Activated naive CD8-positive, alpha-beta T cell treated with anti-CD3 and anti-CD28 coated beads, Interleukin-2, amount 50 U/mL, for 16 hours (primary cell): ENCODE data around the gene ACP1.
"Not testable (repeated sequence)": the region's sequence is repeated elsewhere in the genome, so short reads cannot be mapped to it uniquely, and the experiment has no call there.

Experiments used
- DNase-seq: peaks from one replicate; pipeline ENCODE4 v3.0.0-alpha.2; 2020; ENCODE audit warnings: low read depth, low spot score

ACP1 gene

GRCh38 chr2:310994-311393 lies 46.2 kb downstream of the ACP1 start:
- DNase-seq = no peak

DNA sequence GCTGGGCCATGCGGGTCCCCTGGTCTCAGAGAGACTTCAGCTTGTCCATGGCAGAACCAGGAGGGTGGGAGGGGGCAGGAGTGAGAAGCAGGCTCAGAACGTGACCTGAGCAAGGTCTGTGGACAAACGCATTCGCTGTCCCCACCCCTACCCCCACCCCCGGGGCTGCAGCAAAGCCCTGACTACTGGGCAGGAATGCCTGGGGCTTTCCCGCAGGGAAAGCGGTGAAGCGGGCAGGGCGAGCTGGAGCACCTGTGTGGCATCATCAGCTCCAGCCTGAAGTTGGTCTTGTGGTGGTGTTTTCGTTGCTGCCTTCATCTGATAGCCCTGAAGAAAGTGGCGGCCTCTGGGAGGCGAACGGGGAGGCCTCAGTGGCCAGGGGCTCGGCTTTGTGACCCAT lies 49.2 kb downstream of the ACP1 start:
- no peak for DNase-seq

- no peak for DNase-seq
Observed at GRCh38 chr2:314561-315336, 50.0 kb downstream of the ACP1 start.

- DNase-seq = not testable (repeated sequence)
Observed at GRCh38 chr2:315925-316324, 51.2 kb downstream of the ACP1 start.

- no peak for DNase-seq
Observed at GRCh38 chr2:316381-316780, 51.6 kb downstream of the ACP1 start.

- DNase-seq = no peak
Observed at GRCh38 chr2:317501-318424, 53.0 kb downstream of the ACP1 start.

GRCh38 chr2:319059-319600 lies 54.4 kb downstream of the ACP1 start:
- DNase-seq = no peak

- DNase-seq = no peak
Observed at GRCh38 chr2:320561-320960, 55.8 kb downstream of the ACP1 start.

DNA sequence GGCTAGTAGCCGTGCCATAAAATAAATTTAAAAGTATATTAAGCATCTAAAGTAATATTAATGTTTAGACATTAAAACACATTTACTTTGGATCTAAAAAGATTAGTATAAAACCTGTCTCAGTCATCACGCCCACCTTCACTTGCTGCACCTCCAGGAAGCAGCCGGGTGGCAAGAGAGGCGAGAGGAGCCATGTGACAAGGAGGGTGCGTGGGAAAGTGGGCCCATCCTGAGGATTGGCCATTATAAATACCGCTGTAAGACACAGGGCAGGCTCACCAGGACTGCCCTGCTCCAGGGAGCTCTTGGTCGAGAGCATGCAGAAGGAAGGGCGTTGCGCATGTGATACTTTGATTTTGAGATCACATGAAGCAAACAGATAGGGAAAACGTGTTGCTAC lies 57.6 kb downstream of the ACP1 start:
- DNase-seq = no peak

GRCh38 chr2:323035-323434 lies 58.3 kb downstream of the ACP1 start:
- no peak for DNase-seq
